T-helper 1 cell treated with Interleukin-12 subunit alpha and Interleukin-12 subunit beta and Interleukin-4 antibody, amounts not matched to agents 30 μg/mL and 1 μg/mL, for 36 hours (primary cell): ENCODE measurements around the gene ENTPD8.
A peak's percentile ranks its signal among the peaks of the same experiment; 100 is the strongest.

Experiments
- H3K27ac Mint-ChIP-seq: one replicate; pipeline ENCODE4 v1.8.0; 2021; ENCODE audit warnings: mild to moderate bottlenecking, mixed read lengths
- H3K27me3 Mint-ChIP-seq: one replicate; pipeline ENCODE4 v1.8.0; 2021; ENCODE audit warnings: low read depth, mixed read lengths
- H3K36me3 Mint-ChIP-seq: one replicate; pipeline ENCODE4 v1.8.0; 2021; ENCODE audit warnings: low read depth, mixed read lengths
- H3K4me1 Mint-ChIP-seq: one replicate; pipeline ENCODE4 v1.8.0; 2021; ENCODE audit warnings: low read depth, mixed read lengths
- H3K4me3 Mint-ChIP-seq: one replicate; pipeline ENCODE4 v1.8.0; 2021; ENCODE audit warnings: mild to moderate bottlenecking, moderate library complexity, mixed read lengths
- H3K9me3 Mint-ChIP-seq: one replicate; pipeline ENCODE4 v1.8.0; 2021; ENCODE audit warnings: mixed read lengths

The ENTPD8 gene

GRCh38 chr9:137464291-137464999 lies 23.3 kb upstream of the ENTPD8 start:
- Mint-ChIP-seq H3K27me3 (peaks cover 10% of the 10 kb centered on the region), H3K36me3 (no peaks in the 10 kb centered on the region), H3K9me3 (no peaks in the 10 kb centered on the region), H3K4me1 (no peaks in the 10 kb centered on the region), H3K27ac (no peak overlapping the region), H3K4me3 (no peak overlapping the region)

- no peaks in the 10 kb centered on the region for H3K4me1 Mint-ChIP-seq
- no peaks in the 10 kb centered on the region for H3K9me3 Mint-ChIP-seq
- H3K36me3 Mint-ChIP-seq: no peaks in the 10 kb centered on the region
- peaks cover 5% of the 10 kb centered on the region for H3K27me3 Mint-ChIP-seq
- H3K4me3 Mint-ChIP-seq: no peak overlapping the region
- H3K27ac Mint-ChIP-seq: no peak overlapping the region
Observed at GRCh38 chr9:137463931-137464290, 22.8 kb upstream of the ENTPD8 start.

- no peaks in the 10 kb centered on the region for H3K4me1 Mint-ChIP-seq
- no peak overlapping the region for H3K27ac Mint-ChIP-seq
- H3K9me3 Mint-ChIP-seq: no peaks in the 10 kb centered on the region
- H3K36me3 Mint-ChIP-seq: no peaks in the 10 kb centered on the region
- peaks cover 2% of the 10 kb centered on the region for H3K27me3 Mint-ChIP-seq
- H3K4me3 Mint-ChIP-seq: no peak overlapping the region
Observed at GRCh38 chr9:137462986-137463930, 22.1 kb upstream of the ENTPD8 start.

- Mint-ChIP-seq H3K9me3 (no peaks in the 10 kb centered on the region), H3K27ac (no peak overlapping the region), H3K27me3 (no peaks in the 10 kb centered on the region), H3K4me3 (no peak overlapping the region), H3K36me3 (no peaks in the 10 kb centered on the region), H3K4me1 (no peaks in the 10 kb centered on the region)
Observed at GRCh38 chr9:137462396-137462985, 21.3 kb upstream of the ENTPD8 start.

- Mint-ChIP-seq H3K9me3 (no peaks in the 10 kb centered on the region), H3K4me3 (peak overlapping the region; percentile 63), H3K27me3 (no peaks in the 10 kb centered on the region), H3K27ac (peak overlapping the region; percentile 77), H3K36me3 (no peaks in the 10 kb centered on the region), H3K4me1 (no peaks in the 10 kb centered on the region)
Observed at GRCh38 chr9:137461663-137462395, 20.7 kb upstream of the ENTPD8 start.

- peaks cover 2% of the 10 kb centered on the region for H3K4me1 Mint-ChIP-seq
- H3K27ac Mint-ChIP-seq: peak overlapping the region; percentile 52
- no peak overlapping the region for H3K4me3 Mint-ChIP-seq
- H3K9me3 Mint-ChIP-seq: no peaks in the 10 kb centered on the region
- peaks cover under 1% of the 10 kb centered on the region for H3K36me3 Mint-ChIP-seq
- H3K27me3 Mint-ChIP-seq: no peaks in the 10 kb centered on the region
Observed at GRCh38 chr9:137461316-137461662, 20.1 kb upstream of the ENTPD8 start.

- H3K4me3 Mint-ChIP-seq: no peak overlapping the region
- no peak overlapping the region for H3K27ac Mint-ChIP-seq
- H3K27me3 Mint-ChIP-seq: no peaks in the 10 kb centered on the region
- no peaks in the 10 kb centered on the region for H3K9me3 Mint-ChIP-seq
- peaks cover 4% of the 10 kb centered on the region for H3K36me3 Mint-ChIP-seq
- H3K4me1 Mint-ChIP-seq: peaks cover 2% of the 10 kb centered on the region
Observed at GRCh38 chr9:137460363-137461315, 19.5 kb upstream of the ENTPD8 start.

- Mint-ChIP-seq H3K4me1 (peaks cover 2% of the 10 kb centered on the region), H3K4me3 (no peak overlapping the region), H3K27ac (peak overlapping the region; percentile 64), H3K36me3 (peaks cover 4% of the 10 kb centered on the region), H3K9me3 (no peaks in the 10 kb centered on the region), H3K27me3 (no peaks in the 10 kb centered on the region)
Observed at GRCh38 chr9:137459601-137460362, 18.6 kb upstream of the ENTPD8 start.

GRCh38 chr9:137459152-137459600 lies 18.0 kb upstream of the ENTPD8 start, which contains the start of gene NSMF:
Gene NSMF (minus strand): TSS chr9:137459334. CDS start chr9:137459102, 232 bp downstream.
- no peaks in the 10 kb centered on the region for H3K9me3 Mint-ChIP-seq
- peaks cover 5% of the 10 kb centered on the region for H3K4me1 Mint-ChIP-seq
- H3K4me3 Mint-ChIP-seq: no peak within 1 kb of the TSS
- H3K27me3 Mint-ChIP-seq: no peaks in the 10 kb centered on the region
- peak within 1 kb of the TSS; percentile 64 for H3K27ac Mint-ChIP-seq
- H3K36me3 Mint-ChIP-seq: peaks cover 4% of the 10 kb centered on the region

GRCh38 chr9:137458194-137459151 lies 17.3 kb upstream of the ENTPD8 start:
- Mint-ChIP-seq H3K27ac (no peak overlapping the region), H3K4me1 (peaks cover 8% of the 10 kb centered on the region), H3K9me3 (no peaks in the 10 kb centered on the region), H3K36me3 (peaks cover 4% of the 10 kb centered on the region), H3K27me3 (no peaks in the 10 kb centered on the region), H3K4me3 (no peak overlapping the region)

- no peak overlapping the region for H3K27ac Mint-ChIP-seq
- no peaks in the 10 kb centered on the region for H3K27me3 Mint-ChIP-seq
- no peaks in the 10 kb centered on the region for H3K9me3 Mint-ChIP-seq
- H3K36me3 Mint-ChIP-seq: peaks cover 4% of the 10 kb centered on the region
- H3K4me3 Mint-ChIP-seq: peak overlapping the region; percentile 48
- H3K4me1 Mint-ChIP-seq: peaks cover 8% of the 10 kb centered on the region
Observed at GRCh38 chr9:137457406-137458193, 16.4 kb upstream of the ENTPD8 start.
